ENCODE results near the gene CDHR4. TPM values are rescaled to one million over a fixed set of nuclear protein-coding genes. Genes with fewer than 3 reads are reported as not detected.
A peak's percentile ranks its signal among the peaks of the same experiment; 100 is the strongest.

CDHR4 gene, protein sequence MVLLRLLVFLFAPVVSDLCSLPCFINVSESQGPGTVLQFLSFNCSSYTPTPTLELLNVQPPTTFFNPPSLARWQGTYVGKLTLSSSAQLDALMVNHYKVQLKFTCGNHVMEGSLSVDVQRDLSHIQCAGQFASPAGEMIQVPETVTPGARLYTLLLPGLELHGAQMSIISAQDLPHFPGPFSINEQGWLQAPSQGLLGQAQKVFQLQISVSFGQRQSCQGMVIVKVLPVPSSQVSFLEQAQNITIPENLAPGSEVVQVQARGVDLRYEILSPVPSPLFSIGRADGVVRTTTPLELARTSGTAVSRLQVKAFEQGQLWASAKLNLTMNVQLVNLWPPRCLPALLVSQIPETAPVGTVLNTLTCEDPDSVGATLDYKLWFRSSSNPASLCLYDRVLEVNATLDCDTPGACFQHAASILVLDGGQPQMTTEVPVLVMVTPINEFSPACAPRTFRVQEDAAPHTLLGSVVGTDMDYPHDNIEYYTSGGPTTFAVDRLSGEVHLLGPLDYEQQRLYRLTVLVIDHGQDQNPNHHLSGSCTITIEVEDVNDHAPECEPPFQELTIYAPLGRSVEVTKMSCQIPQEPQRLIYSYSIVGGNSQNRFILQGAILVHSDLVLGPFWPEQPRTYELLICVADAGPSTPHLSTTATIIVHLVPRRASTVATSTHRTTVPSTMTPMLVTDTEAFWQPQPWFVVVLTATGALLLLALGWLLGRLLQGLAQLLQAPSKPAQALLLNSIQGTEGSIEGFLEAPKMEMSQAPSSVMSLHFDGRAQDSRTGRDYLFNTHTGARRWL
- polyA plus RNA-seq (2013, experiment 1 of 2), result not detected
- not detected for polyA plus RNA-seq (2013, experiment 2 of 2)

DNA sequence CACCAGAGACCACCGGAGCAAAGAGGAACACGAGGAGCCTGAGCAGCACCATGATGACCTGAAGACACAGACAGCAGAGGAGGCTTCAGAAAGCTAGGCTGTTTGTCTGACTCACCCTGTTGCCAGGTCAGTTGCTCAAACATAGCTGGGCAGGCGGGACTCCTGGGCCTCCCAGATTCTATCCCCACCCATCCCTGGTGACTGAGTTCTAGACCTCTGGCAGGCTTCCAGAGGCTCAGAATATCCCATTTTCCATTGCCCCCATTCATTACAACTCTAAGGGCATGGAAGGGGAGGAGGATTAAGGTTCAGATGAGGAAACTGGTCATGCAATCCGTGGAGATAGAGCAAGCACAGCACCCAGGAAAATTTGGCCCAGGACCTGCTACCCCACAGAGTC, at the start of gene CDHR4:
CDHR4 (minus strand) TSS at position 113 of the 400 bp plus-strand sequence; CDS start at position 52, 61 bp downstream.
- no peak within 1 kb of the TSS for H3K27ac ChIP-seq (ENCODE audit: low read depth, low read length)

DNA sequence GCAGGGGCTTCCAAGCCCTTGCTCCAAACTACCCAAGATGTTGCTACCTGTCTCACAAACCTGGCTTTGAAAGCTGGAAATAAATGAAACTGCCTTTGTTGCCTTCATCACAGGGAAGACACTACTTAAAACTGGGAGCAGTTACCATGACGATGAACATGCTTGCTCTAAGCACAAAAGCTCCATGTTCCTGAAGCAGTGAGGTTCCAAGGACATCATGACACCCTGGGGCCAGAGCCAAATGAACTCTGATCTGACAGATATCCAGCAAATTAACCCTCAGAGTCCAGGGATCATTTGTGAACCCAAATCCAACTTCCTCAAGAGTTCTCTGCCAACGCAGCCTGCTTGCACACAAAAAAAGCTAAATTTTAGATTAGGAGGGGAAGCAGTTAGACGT, 46.0 kb upstream of the CDHR4 start:
- Histone ChIP-seq H3K27ac (ENCODE audit: low read depth, low read length) (no peak overlapping the region), H3K27me3 (ENCODE audit: insufficient read depth, low read length) (no peaks in the 10 kb centered on the region), H3K36me3 (ENCODE audit: insufficient read depth, low read length) (peaks cover 70% of the 10 kb centered on the region), H3K4me1 (ENCODE audit: insufficient read depth, low read length) (no peaks in the 10 kb centered on the region), H3K9me3 (ENCODE audit: insufficient read depth, low read depth, low read length) (no peaks in the 10 kb centered on the region), H3K9ac (ENCODE audit: low read depth, low read length) (no peak overlapping the region), H3K4me3 (ENCODE audit: low read length) (no peak overlapping the region)
- WGBS, result 94% methylated on average over 2 of the region's 3 CpGs

More for the DNA sequence above, at the start of gene CDHR4:
- 82% methylated on average over 4 of the region's 4 CpGs for whole genome bisulfite sequencing
- no peaks in the 10 kb centered on the region for H3K4me1 ChIP-seq (ENCODE audit: insufficient read depth, low read length)
- no peak within 1 kb of the TSS for H3K4me3 ChIP-seq (ENCODE audit: low read length)
- H3K36me3 ChIP-seq (ENCODE audit: insufficient read depth, low read length), result no peaks in the 10 kb centered on the region
- H3K9me3 ChIP-seq (ENCODE audit: insufficient read depth, low read depth, low read length), result no peaks in the 10 kb centered on the region
- H3K9ac ChIP-seq (ENCODE audit: low read depth, low read length), result no peak within 1 kb of the TSS
- peaks cover 28% of the 10 kb centered on the region for H3K27me3 ChIP-seq (ENCODE audit: insufficient read depth, low read length)

DNA sequence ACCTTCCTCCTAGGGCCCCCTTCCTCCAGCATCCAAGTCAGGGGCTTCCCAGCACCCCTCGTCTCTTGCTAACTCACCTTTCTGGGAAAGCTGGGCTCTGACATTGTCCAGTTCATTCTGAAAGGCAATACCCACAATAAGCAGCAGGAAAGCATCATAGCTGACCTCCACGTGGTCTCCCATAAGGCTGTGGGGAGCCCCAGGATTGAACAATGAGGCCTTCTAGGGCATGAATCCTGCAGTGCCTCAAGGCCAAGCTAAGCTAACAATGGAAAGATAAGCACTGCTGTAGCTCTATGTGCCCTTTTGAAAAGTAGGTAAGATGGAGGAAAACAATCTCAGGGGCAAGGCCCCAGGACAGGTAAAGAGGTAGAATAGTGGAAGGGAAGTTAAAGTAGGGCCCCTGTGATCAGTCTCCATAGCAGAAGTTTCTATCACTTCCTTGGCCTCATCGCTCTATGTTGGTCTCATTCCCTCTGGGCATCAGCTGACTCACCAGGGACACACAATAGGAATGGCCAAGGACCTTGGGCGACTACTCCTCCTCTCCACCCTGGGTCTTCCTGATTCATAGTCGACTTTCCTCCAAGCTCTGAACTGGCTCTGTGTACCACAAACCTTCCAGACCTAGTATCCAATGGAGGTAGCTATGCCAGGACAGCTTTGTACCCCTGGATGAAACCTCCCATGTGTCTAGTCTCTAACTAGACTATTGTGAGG, 45.0 kb upstream of the CDHR4 start:
- WGBS, result 84% methylated on average over 5 of the region's 5 CpGs
- Histone ChIP-seq H3K27me3 (ENCODE audit: insufficient read depth, low read length) (no peaks in the 10 kb centered on the region), H3K4me3 (ENCODE audit: low read length) (no peak overlapping the region), H3K27ac (ENCODE audit: low read depth, low read length) (no peak overlapping the region), H3K9ac (ENCODE audit: low read depth, low read length) (no peak overlapping the region), H3K9me3 (ENCODE audit: insufficient read depth, low read depth, low read length) (no peaks in the 10 kb centered on the region), H3K36me3 (ENCODE audit: insufficient read depth, low read length) (peaks cover 72% of the 10 kb centered on the region), H3K4me1 (ENCODE audit: insufficient read depth, low read length) (no peaks in the 10 kb centered on the region)

DNA sequence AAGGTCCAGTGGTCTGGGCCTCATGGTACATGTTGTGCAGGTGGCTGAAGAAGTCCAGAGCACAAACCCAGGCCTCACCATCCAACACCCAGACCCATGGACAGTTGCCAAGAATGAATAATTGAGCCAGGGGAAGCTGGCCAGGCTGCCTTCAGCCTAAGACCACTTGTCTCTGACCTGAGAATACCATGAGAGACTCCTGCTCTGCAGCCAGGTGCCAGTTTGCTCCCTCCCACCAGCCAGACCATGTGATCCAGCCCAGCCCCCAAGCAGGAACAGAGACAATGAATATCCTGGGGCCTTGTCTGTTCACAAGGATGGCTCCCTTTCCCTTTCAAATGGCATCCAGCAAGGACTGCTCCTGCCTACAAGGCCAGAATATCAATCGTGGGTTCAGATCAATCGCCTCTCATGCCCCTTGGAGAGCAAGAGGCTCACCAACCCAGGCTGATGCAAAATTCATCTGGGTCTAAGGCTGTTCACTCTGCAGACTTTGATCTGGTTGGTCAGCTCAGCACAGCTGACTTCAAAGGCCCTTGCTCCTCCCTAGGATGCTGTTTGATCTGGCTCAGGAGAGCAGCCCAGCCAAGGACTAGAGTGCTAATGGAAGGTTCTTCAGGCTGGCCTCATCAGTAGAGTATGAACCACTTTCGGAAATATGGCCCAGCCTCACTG, 43.3 kb upstream of the CDHR4 start:
- H3K27ac ChIP-seq (ENCODE audit: low read depth, low read length), result no peak overlapping the region
- H3K36me3 ChIP-seq (ENCODE audit: insufficient read depth, low read length), result peaks cover 77% of the 10 kb centered on the region
- H3K4me1 ChIP-seq (ENCODE audit: insufficient read depth, low read length), result no peaks in the 10 kb centered on the region
- H3K9ac ChIP-seq (ENCODE audit: low read depth, low read length), result no peak overlapping the region
- no peaks in the 10 kb centered on the region for H3K9me3 ChIP-seq (ENCODE audit: insufficient read depth, low read depth, low read length)
- H3K27me3 ChIP-seq (ENCODE audit: insufficient read depth, low read length), result no peaks in the 10 kb centered on the region
- H3K4me3 ChIP-seq (ENCODE audit: low read length), result no peak overlapping the region
- WGBS, result 85% methylated on average over 3 of the region's 3 CpGs

DNA sequence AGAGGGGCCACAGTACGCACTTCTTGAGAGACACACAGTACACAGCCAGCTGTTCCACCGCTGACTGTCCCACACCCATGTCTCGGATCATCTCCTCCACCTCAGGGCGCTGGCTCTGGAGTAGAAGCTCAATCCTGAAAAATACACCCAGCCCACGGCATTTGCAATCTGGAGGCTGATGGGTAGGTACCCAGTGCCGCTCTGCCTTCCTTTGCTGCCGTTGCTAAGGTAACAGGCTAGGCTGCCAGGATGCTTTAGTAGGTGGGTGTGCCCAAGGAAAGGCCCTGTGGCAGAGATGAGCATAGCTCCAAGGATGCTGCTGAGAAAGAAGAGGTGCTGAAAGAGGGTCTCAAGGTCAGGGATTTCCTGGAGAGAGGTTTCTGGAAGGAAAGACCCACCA, 42.1 kb upstream of the CDHR4 start:
- no peaks in the 10 kb centered on the region for H3K27me3 ChIP-seq (ENCODE audit: insufficient read depth, low read length)
- H3K27ac ChIP-seq (ENCODE audit: low read depth, low read length), result no peak overlapping the region
- H3K4me1 ChIP-seq (ENCODE audit: insufficient read depth, low read length), result no peaks in the 10 kb centered on the region
- H3K36me3 ChIP-seq (ENCODE audit: insufficient read depth, low read length), result peaks cover 78% of the 10 kb centered on the region
- no peaks in the 10 kb centered on the region for H3K9me3 ChIP-seq (ENCODE audit: insufficient read depth, low read depth, low read length)
- no peak overlapping the region for H3K4me3 ChIP-seq (ENCODE audit: low read length)
- H3K9ac ChIP-seq (ENCODE audit: low read depth, low read length), result no peak overlapping the region
- WGBS, result 94% methylated on average over 7 of the region's 7 CpGs

DNA sequence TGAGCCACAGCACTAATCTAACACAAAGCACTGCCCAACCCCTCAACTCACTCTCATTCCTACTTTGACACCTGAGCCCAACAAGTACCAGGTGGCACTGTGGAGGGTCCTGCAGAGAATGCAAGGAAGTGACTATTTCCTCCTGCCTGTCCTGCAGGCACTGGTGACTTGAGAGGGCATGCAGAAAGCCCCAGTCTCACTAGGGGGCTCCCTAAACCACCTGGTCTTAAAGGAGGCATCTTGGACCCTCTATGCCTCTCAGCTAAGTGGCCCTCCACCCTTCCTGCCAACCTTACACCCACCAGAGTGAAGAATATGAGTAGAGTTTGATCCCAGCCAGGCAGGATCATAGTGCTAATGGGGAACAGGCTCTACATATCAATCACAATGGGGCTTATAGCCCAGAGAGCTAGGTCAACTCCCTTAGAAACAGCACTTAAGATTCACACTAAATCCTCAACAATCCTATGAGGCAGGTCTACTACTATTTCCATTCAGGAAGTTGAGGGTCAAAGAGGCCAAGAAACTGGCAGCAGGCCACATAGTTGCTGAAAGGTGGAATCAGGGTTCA, 41.5 kb upstream of the CDHR4 start:
- Histone ChIP-seq H3K9me3 (ENCODE audit: insufficient read depth, low read depth, low read length) (no peaks in the 10 kb centered on the region), H3K27ac (ENCODE audit: low read depth, low read length) (0 out of 2 replicates have a peak overlapping the region, but pooled peaks have one; percentile 18), H3K4me1 (ENCODE audit: insufficient read depth, low read length) (no peaks in the 10 kb centered on the region), H3K4me3 (ENCODE audit: low read length) (no peak overlapping the region), H3K36me3 (ENCODE audit: insufficient read depth, low read length) (peaks cover 78% of the 10 kb centered on the region), H3K9ac (ENCODE audit: low read depth, low read length) (no peak overlapping the region), H3K27me3 (ENCODE audit: insufficient read depth, low read length) (no peaks in the 10 kb centered on the region)

DNA sequence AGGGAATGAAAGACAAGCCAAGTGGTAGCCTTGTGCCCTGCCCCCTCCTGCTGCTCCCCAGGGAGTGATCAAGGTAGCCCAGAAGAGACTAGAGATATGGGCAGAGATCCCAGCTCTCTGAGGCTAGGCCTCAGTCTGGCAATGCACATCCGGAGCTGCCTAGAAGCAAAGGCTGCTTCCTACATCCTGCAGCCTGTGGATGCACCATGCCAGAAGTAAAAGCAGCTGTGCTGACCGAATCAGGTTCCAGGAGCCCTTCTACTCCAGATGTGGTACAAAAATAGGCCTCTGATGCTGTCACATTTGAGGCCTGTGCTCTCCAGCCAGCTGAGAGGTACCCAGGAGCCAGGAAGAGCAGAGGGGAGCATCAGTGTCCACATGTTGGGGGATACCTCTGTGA, 40.7 kb upstream of the CDHR4 start:
- H3K27me3 ChIP-seq (ENCODE audit: insufficient read depth, low read length), result no peaks in the 10 kb centered on the region
- H3K9me3 ChIP-seq (ENCODE audit: insufficient read depth, low read depth, low read length), result no peaks in the 10 kb centered on the region
- H3K36me3 ChIP-seq (ENCODE audit: insufficient read depth, low read length), result peaks cover 71% of the 10 kb centered on the region
- no peaks in the 10 kb centered on the region for H3K4me1 ChIP-seq (ENCODE audit: insufficient read depth, low read length)
- WGBS, result 87% methylated on average over 2 of the region's 2 CpGs
- H3K27ac ChIP-seq (ENCODE audit: low read depth, low read length), result no peak overlapping the region
- no peak overlapping the region for H3K4me3 ChIP-seq (ENCODE audit: low read length)
- no peak overlapping the region for H3K9ac ChIP-seq (ENCODE audit: low read depth, low read length)

DNA sequence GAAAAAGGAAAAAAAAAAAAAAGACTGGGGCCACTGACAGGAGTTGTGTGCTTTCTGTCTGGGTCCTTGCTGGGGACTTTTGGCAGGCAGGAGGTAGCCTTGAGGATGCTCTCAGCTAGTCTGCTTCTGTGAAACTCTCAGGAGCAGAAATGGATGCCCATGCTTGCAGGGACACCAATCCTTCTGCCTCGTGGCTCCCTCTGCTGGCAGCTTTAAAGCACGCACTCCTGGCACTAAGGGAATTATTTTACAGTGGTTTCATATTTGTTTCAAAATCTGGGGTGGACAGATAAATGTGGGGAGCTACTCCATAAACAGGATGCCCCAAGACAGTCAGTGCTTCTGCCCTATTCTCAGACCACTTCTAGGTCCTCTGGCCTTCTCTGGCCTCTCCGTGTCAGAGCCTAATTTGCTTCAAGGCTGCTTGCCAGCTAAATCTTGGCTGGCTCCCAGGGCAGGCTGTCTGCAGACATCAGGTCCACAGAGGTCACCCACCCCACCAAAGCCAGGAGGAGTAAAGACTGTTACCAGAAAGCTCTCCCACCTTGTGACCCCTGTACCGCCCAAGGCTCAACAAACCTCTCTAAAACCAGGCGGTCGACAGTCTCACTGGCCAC, 39.6 kb upstream of the CDHR4 start:
- Histone ChIP-seq H3K4me3 (ENCODE audit: low read length) (no peak overlapping the region), H3K36me3 (ENCODE audit: insufficient read depth, low read length) (peaks cover 71% of the 10 kb centered on the region), H3K9me3 (ENCODE audit: insufficient read depth, low read depth, low read length) (no peaks in the 10 kb centered on the region), H3K27me3 (ENCODE audit: insufficient read depth, low read length) (no peaks in the 10 kb centered on the region), H3K9ac (ENCODE audit: low read depth, low read length) (no peak overlapping the region), H3K27ac (ENCODE audit: low read depth, low read length) (no peak overlapping the region), H3K4me1 (ENCODE audit: insufficient read depth, low read length) (no peaks in the 10 kb centered on the region)
- 71% methylated on average over 6 of the region's 6 CpGs for WGBS

DNA sequence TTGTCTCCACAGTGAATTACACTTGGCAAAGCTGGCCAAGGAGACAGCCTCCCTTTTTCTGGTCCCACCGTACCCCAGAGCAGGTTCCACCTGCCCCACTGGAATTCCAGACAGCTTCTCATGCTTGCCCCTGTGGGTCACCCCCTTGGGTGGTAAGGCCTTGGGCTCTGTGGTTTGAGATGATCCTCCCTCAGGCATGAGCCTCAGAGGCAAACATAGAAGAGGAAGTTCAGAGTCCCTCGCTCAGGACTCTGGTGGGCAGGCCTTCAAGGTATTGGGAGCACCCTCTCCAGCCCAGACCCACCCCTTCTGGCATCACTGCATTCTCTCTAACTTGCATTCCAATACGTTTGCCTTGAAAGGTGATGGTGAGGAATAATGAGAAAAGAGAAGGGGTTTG, 31.7 kb upstream of the CDHR4 start:
- peaks cover 62% of the 10 kb centered on the region for H3K36me3 ChIP-seq (ENCODE audit: insufficient read depth, low read length)
- no peak overlapping the region for H3K27ac ChIP-seq (ENCODE audit: low read depth, low read length)
- WGBS, result 73% methylated on average over 3 of the region's 3 CpGs
- no peaks in the 10 kb centered on the region for H3K4me1 ChIP-seq (ENCODE audit: insufficient read depth, low read length)
- no peaks in the 10 kb centered on the region for H3K9me3 ChIP-seq (ENCODE audit: insufficient read depth, low read depth, low read length)
- no peaks in the 10 kb centered on the region for H3K27me3 ChIP-seq (ENCODE audit: insufficient read depth, low read length)
- no peak overlapping the region for H3K9ac ChIP-seq (ENCODE audit: low read depth, low read length)
- no peak overlapping the region for H3K4me3 ChIP-seq (ENCODE audit: low read length)

DNA sequence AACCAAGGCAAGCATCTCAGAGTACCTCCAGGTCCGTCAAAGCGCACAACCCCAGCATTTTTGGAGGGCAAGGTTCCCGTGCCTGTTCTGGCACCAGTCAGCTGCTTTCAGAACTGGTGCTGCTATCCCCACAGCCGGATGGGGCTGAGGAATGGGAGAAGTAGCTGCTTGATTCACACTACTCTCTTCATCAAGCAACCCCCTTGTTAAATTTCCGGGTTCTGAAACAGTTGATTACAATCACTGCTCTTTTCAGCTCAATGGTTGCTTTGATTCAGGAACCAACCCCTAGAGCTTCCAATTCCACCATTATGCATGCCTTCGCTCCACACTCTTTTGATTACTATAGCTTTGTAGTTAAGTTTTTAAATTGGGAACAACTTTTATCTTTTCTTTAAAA, 26.3 kb upstream of the CDHR4 start:
- no peaks in the 10 kb centered on the region for H3K27me3 ChIP-seq (ENCODE audit: insufficient read depth, low read length)
- WGBS, result 92% methylated on average over 5 of the region's 6 CpGs
- H3K9me3 ChIP-seq (ENCODE audit: insufficient read depth, low read depth, low read length), result no peaks in the 10 kb centered on the region
- H3K4me1 ChIP-seq (ENCODE audit: insufficient read depth, low read length), result no peaks in the 10 kb centered on the region
- peaks cover 31% of the 10 kb centered on the region for H3K36me3 ChIP-seq (ENCODE audit: insufficient read depth, low read length)
- H3K9ac ChIP-seq (ENCODE audit: low read depth, low read length), result no peak overlapping the region; the same call in 1 of the 2 replicates
- H3K27ac ChIP-seq (ENCODE audit: low read depth, low read length), result no peak overlapping the region
- H3K4me3 ChIP-seq (ENCODE audit: low read length), result no peak overlapping the region
